ENCODE results near the gene MSI1. TPM values are rescaled to one million over a fixed set of nuclear protein-coding genes. Genes with fewer than 3 reads are reported as not detected.

Gene MSI1
- total and polyA plus RNA-seq, 3 donors from 2014 or later: 7.4 to 25.1 (median 14.8) TPM

GRCh38 chr12:120346031-120346430 is 22.9 kb downstream of the MSI1 start:
- no peak for DNase-seq
- Histone ChIP-seq H3K9me3 (no peaks in the 10 kb centered on the region), H3K4me3 (no peak overlapping the region), H3K27ac (no peak overlapping the region), H3K36me3 (ENCODE audit: low read depth, missing control alignments) (no peaks in the 10 kb centered on the region), H3K27me3 (no peaks in the 10 kb centered on the region), H3K4me1 (peaks cover 12% of the 10 kb centered on the region)
- no peak for TF ChIP-seq POLR2A (IDR thresholded peaks at IDR 0.05)
- TF ChIP-seq, protein P1, sequence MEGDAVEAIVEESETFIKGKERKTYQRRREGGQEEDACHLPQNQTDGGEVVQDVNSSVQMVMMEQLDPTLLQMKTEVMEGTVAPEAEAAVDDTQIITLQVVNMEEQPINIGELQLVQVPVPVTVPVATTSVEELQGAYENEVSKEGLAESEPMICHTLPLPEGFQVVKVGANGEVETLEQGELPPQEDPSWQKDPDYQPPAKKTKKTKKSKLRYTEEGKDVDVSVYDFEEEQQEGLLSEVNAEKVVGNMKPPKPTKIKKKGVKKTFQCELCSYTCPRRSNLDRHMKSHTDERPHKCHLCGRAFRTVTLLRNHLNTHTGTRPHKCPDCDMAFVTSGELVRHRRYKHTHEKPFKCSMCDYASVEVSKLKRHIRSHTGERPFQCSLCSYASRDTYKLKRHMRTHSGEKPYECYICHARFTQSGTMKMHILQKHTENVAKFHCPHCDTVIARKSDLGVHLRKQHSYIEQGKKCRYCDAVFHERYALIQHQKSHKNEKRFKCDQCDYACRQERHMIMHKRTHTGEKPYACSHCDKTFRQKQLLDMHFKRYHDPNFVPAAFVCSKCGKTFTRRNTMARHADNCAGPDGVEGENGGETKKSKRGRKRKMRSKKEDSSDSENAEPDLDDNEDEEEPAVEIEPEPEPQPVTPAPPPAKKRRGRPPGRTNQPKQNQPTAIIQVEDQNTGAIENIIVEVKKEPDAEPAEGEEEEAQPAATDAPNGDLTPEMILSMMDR (IDR thresholded peaks at IDR 0.05): no peak
- intact Hi-C loops (cut with DNase I; ENCODE audit: low total_unique reads): no loop called here
- WGBS, 2 donors: 96 to 97% methylated on average over 11 to 15 of the region's 15 CpGs

DNA sequence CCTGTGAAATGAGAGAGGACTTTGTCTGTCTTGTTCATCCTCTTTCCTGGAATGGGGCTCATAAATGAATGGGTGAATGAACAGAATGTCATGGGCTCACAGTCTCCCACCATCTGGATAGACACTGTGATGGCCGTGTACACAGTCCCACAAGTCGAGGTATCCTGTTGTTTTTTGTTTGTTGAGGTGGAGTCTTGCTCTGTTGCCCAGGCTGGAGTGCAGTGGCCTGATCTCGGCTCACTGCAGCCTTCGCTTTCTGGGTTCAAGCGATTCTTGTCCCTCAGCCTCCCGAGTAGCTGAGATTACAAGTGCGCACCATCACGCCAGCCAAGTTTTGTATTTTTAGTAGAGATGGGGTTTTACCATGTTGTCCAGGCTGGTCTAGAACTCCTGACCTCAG is 25.3 kb downstream of the MSI1 start:
- TF ChIP-seq, protein P1 (IDR thresholded peaks at IDR 0.05): no peak
- no peak for TF ChIP-seq POLR2A (IDR thresholded peaks at IDR 0.05)

DNA sequence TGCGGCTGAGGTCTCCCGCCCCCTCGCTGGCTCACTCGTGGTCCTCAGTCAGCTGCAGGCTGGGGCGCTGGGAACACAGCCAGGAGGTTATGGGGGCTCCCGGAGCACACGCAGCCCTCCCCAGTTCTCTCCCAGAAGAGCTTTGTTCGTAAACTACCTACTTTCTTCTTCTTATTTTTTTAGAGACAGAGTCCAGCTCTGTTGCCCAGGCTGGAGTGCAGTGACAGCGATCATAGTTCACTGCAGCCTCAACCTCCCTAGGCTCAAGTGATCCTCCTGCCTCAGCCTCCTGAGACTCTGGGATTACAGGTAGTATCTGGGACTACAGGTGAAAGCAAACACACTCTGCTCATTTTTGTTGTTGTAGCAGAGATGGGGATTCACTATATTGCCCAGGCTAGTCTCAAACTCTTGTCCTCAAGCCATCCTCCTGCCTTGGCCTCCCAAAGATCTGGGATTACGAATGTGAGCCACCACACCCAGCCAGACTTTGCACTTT is 25.9 kb downstream of the MSI1 start:
- WGBS, 2 donors: 44 to 45% methylated on average over 10 of the region's 10 CpGs
- Histone ChIP-seq H3K4me1 (peaks cover 9% of the 10 kb centered on the region), H3K27me3 (no peaks in the 10 kb centered on the region), H3K36me3 (ENCODE audit: low read depth, missing control alignments) (no peaks in the 10 kb centered on the region), H3K4me3 (no peak overlapping the region), H3K27ac (peak overlapping the region in 1 of 2 donors; percentile 55), H3K9me3 (no peaks in the 10 kb centered on the region)
- intact Hi-C loops (cut with DNase I; ENCODE audit: low total_unique reads): no loop called here
- no peak for DNase-seq
- TF ChIP-seq POLR2A (IDR thresholded peaks at IDR 0.05): no peak
- TF ChIP-seq, protein P1 (IDR thresholded peaks at IDR 0.05): no peak

More for the DNA sequence above, 25.3 kb downstream of the MSI1 start:
- Histone ChIP-seq H3K9me3 (no peaks in the 10 kb centered on the region), H3K27me3 (no peaks in the 10 kb centered on the region), H3K4me3 (no peak overlapping the region), H3K4me1 (peaks cover 9% of the 10 kb centered on the region), H3K36me3 (ENCODE audit: low read depth, missing control alignments) (no peaks in the 10 kb centered on the region), H3K27ac (no peak overlapping the region)
- DNase-seq: no peak
- 88 to 89% methylated on average over 8 of the region's 8 CpGs for WGBS, 2 donors
- intact Hi-C loops (cut with DNase I; ENCODE audit: low total_unique reads): no loop called here

DNA sequence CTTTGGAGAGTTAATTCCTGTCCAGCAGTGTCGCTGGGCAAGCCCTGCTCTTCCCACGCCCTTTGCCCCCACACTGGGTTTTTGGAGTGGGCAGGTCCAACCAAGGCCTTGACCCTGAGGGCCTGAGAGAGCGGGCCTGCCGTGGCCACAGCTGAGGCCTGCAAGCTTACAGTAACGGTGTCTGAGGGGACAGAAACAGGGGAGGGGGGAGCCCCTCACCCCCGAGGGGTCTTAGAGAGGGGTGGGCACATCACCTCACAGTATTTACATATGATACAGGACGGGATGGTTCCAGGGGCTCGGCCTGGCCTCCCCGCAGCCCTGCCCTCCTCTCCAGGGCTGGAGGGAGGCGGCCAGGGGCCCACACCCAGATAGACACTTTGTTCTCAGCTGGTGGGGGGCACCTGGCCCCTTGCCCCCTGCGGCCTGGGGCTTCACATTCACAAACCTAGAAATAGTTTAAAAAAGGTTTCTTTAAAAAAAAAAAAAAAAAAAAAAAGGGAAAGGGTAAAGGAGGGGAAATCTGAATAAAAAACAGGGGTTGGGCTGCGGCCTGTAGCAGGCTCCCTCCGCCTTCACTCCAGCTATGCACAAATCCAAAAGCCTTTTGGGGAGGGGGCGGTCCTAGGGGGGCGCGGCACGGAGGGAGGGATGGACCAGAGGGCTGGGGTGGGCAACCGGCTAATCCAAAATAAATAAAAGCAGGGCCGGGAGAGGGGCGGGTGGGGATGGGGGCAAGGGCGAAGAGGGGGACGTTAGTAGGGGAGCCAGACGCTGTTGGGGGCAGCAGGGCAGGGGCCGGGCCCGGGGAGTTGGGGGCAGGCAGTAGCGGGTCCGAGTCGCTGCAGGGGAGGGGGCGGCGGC is 26.6 kb downstream of the MSI1 start:
- Histone ChIP-seq H3K4me1 (peaks cover 9% of the 10 kb centered on the region), H3K4me3 (no peak overlapping the region), H3K27ac (peak overlapping the region in 1 of 2 donors; percentile 55), H3K36me3 (ENCODE audit: low read depth, missing control alignments) (no peaks in the 10 kb centered on the region), H3K27me3 (no peaks in the 10 kb centered on the region), H3K9me3 (no peaks in the 10 kb centered on the region)
- 29 to 43% methylated on average over 28 to 30 of the region's 30 CpGs for WGBS, 2 donors
- no peak for DNase-seq
- intact Hi-C loops (cut with DNase I; ENCODE audit: low total_unique reads): no loop called here
- no peak for TF ChIP-seq POLR2A (IDR thresholded peaks at IDR 0.05)
- TF ChIP-seq, protein P1 (IDR thresholded peaks at IDR 0.05): no peak
